ENCODE results near the gene RELA.
"Not testable (repeated sequence)": the region's sequence is repeated elsewhere in the genome, so short reads cannot be mapped to it uniquely, and the experiment has no call there.

Gene RELA

DNA sequence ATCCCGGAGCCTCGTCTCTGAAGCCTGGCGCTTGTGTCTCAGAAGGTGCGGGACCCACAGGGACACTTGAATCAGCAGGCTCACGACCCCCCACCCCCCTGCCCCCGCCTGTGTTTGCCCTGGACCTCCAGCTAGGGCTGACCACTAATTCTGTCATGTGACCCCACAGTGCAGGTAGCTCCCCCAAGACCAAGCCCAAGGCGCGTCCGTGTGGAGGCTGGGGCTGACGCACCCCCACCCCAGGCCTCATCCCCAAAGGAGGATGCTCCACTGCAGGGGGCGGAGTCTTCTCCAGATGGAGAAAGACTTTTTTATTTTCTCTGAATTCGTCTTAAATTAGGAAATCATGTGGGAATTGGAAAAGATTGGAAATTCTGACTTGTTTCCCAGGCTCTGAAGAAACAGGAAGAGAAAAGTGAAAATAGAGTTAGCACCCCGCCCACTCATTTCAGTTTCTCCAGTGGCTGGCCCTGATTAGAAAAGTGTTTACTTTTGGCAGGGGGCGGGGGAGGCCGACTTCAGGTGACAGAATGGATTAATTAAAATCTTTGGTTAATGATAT, 1.0 kb upstream of the RELA start:
- peak; percentile 34 for DNase-seq

DNA sequence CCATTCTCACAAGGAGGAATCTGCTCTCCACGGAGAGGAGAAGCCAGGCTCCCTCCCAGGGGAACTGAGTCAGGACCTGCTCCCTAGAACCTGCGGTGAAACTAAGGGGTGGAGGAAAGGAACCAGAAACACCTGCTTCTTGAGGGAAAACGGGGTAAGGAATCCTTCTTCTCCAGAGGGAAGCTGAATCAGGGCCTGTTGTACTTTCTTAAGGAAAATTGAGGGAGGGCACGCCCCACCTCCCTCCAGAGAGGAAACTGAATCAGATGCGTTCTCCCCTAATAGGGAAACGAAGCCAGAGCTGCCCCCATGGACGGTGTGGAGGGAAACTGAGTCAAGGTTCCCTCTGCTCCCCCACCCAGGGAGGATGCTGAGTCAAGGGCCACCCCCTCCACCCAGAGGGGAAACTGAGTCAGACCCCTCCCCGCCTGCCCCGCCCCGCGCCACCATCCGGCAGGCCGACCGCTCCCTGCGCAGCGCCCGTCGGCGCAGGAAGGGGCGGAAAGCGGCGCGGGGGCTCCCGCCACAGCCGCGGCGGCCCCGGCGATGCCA, 393 bp downstream of the RELA start:
- DNase-seq, result no peak

- no peak for DNase-seq
Observed at GRCh38 chr11:65661599-65662246, 993 bp downstream of the RELA start.

DNA sequence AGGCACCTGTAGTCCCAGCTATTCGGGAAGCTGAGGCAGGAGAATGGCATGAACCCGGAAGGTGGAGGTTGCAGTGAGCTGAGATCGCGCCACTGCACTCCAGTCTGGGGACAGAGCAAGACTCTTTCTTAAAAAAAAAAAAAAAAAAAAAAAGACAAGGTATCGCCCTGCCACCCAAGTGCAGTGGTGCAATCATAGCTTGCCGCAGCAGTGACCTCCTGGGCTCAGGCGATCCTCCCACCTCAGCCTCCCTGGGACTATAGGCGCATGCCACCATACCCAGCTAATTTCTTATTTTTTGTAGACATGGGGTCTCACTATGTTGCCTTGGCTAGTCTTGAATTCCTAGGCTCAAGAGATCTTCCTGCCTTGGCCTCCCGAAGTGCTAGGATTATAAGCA, 1.8 kb downstream of the RELA start:
- DNase-seq, result not testable (repeated sequence)

GRCh38 chr11:65660038-65660437, 2.7 kb downstream of the RELA start:
- no peak for DNase-seq

DNA sequence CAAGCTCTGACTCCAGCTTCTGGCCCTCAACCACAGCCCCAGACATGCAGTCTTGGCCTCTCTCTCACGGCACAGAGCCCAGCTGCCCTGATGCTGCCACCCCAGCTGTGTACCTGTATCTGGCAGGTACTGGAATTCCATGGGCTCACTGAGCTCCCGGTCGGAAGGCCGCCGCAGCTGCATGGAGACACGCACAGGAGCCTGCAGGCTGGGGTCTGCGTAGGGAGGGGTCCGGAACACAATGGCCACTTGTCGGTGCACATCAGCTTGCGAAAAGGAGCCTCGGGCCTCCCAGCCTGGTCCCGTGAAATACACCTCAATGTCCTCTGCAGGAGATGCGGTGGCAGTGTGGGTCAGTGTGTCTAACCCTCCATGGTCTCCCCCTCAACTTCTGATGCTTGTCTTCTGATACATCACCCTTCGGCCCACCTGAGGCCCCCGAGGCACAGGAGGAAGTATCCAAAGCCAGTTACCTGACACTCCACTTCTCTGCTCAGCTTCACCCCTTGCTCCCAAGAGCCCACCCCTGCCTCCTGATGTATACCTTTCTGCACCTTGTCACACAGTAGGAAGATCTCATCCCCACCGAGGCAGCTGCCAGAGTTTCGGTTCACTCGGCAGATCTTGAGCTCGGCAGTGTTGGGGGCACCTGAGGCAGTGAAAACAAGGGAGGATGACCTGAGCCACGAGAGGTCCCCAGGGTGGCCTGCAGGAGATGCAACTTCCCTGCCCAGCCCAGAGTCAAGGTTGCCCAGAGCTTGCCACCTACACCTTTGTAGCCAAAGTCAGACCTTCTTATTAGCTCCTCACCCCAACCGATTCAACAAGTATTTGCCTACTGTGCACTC, 4.3 kb downstream of the RELA start:
- no peak for DNase-seq

DNA sequence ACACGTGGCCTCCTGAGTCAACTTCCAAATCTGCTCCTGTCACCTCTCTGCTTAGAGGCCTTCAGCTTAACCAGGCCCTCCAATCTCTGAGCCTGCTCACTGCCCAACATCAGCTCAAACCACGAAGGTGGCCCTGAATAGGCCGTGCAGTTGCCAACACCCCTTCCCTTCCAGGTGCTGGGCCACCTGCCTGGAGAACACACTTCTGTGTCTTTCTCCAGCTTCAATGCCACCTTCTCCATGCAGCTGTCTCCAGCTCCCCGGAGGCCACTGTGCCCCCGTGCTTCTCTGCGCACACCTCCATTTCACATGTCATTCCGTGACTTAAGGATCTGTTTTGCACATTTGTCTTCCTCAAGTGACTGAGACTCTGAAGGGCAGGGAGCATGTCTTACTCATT, 5.3 kb downstream of the RELA start:
- no peak for DNase-seq

- DNase-seq, result no peak
Observed at GRCh38 chr11:65655570-65656332, 7.0 kb downstream of the RELA start.

DNA sequence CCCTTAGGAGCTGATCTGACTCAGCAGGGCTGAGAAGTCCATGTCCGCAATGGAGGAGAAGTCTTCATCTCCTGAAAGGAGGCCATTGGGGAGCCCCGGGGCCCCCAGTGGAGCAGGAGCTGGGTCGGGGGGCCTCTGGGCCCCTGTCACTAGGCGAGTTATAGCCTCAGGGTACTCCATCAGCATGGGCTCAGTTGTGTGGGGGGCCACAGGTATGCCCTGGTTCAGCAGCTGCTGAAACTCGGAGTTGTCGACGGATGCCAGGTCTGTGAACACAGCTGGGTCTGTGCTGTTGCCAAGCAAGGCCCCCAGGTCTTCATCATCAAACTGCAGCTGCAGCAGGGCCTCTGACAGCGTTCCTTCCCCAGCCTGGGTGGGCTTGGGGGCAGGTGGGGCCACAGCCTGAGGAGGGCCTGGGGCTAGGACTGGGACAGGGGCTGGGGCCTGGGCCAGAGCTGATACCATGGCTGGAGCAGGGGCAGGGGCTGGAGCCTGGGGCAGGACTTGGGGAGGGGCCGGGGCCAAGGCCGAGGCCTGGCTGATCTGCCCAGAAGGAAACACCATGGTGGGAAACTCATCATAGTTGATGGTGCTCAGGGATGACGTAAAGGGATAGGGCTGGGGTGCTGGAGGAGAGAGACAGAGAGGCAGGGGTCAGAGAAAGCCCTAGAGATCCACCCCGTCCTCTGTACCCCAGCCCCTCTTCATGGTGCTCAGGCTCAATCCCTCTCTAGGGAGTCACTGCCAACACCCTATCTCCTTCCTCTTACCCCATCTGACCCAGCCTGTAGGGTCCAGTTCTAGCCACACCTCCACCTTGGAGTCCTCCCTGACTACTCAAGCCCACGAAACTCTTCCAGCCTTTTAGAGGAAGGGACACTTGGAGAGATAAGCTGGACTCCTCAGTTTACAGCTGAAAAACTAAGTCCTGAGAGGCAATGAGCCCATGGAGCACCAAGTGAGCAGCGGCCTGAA, 8.1 kb downstream of the RELA start:
- DNase-seq, result no peak

DNA sequence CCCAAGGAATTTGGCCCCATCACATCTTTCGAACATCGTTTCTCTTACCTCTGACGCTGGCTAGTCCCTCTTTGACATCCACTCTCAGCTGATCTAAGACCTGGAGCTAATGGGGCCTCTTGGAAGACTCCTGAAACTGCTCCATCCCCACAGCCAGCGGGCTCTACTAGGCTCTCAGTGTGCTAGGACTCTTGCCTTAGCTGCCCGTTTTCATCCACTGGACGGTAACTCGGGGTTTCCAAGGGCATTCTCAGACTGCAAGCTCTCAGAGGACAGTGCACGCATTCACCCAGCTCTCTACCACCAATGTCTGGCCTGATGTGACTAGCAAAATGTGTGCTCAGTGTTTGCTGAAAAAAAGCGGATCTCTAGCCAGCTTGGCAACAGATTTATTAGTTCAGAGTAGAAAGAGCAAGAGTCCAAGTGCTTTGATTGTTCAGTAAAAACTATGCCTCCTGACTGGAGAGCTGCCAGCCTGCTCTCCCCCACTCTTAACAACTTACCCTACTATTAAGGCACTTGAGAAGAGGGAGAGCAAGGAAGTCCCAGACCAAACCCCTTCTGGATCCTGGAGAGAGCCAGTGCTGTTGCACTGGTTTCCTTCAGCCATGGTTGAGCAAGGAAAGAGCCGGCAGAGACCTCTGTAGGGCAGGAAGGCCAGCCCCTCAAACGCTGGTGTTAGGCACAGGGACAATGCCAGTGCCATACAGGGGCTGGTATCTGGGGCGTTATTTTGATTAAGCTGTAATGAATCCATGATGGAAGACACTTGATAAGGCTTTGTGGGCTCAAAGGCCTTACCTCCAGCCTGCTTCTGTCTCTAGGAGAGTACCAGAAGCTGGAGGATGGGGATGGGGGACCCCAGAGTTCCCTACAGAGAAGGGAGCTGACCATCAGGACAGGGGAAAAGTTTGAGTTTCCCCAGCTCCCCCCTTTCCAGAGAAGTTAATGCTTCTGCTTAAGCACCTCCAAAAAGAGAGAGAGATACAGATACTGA, 9.2 kb downstream of the RELA start:
- no peak for DNase-seq

DNA sequence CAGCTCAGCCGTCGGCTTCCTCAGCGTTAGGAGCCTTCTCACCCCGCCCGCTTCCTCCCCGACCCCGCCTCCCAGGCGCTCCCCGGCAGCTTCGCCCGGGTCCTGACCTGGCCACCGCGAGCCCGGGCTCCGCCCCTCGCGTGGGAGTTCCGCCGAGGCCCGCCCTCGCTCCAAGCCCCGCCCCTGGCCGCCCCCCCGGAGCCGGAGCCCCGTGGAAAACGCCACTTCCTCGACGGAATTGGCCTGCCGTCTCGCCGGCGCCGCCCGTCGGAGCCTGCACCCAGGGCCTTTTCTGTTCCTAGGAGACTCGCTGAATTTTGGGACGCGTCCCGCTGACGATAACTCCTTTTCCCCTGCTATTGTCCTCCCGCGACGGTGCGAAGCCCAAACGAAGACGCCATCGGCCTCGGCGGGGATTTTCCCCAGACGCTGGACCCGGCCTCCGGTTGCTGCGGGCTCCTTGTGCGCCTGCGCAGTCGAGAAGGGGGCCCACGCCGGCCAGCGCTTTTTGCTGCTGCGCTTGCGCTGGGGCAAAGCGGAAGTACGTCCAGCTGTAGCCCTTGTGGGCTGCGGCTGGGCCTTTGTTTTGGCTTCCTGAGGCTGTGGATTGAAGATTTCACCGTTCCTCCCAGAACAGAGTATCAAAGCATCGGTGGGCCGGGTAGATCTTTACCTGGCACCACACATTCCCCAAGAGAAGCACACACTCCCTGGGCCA, 10.0 kb downstream of the RELA start:
- DNase-seq, result peak; percentile 94

DNA sequence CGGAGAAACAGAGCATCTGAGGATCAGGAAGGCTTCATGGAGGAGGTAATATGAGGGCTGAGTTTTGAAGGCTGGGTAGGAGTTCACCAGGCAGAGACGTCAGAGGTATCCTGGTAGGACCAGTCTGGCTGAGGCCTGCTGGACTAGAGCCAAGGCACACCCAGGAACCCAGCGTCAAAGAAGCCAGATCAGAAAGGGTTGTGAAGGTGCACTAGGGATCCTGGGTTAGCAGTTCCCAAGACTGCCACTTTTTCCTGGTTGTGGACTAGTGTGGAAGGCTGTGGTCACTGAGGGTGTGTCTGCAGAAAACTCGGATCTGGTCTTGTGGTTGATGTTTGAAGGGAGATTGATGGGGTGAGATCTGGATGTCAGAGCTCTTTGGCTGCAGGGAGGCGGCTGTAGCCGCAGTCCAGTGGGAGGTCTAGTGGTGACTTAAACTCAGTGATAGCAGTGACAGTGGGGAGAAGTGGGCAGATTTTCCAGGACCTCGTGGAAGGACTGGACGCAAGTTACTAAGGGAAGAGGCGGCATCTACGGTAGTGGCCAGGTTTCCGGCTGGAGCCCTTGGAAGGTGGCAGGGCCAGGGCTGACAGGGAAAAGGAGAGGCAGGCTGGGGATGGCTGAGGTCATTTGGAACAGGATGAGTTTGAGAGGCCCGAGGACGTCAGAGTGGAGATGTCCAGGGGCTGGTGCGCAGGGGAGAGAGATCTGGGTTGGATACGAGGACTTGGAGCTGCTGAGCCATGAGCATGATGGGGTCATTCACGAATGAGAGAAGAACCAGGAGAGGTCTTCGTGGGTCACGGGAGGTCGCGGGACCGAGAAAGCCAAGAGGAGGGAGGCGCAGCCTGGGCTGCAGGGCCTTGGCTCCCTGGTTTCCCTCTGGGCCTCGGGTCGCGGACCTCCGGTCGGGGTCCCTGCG, 10.9 kb downstream of the RELA start:
- no peak for DNase-seq

- DNase-seq, result no peak
Observed at GRCh38 chr11:65651339-65651588, 11.5 kb downstream of the RELA start.

- DNase-seq, result no peak
Observed at GRCh38 chr11:65650547-65651338, 12.0 kb downstream of the RELA start.

- DNase-seq, result no peak
Observed at GRCh38 chr11:65649656-65650546, 12.8 kb downstream of the RELA start.

- no peak for DNase-seq
Observed at GRCh38 chr11:65648997-65649493, 13.7 kb downstream of the RELA start.
